NAMALWA (cell line): ENCODE results near the gene RANBP1.

Source experiments
- DNase-seq: peaks from one replicate; pipeline ENCODE4 v3.0.0-alpha.2; 2015; ENCODE audit warnings: low spot score

The RANBP1 gene

GRCh38 chr22:20089226-20089976, 26.5 kb upstream of the RANBP1 start:
- DNase-seq: no peak

DNA sequence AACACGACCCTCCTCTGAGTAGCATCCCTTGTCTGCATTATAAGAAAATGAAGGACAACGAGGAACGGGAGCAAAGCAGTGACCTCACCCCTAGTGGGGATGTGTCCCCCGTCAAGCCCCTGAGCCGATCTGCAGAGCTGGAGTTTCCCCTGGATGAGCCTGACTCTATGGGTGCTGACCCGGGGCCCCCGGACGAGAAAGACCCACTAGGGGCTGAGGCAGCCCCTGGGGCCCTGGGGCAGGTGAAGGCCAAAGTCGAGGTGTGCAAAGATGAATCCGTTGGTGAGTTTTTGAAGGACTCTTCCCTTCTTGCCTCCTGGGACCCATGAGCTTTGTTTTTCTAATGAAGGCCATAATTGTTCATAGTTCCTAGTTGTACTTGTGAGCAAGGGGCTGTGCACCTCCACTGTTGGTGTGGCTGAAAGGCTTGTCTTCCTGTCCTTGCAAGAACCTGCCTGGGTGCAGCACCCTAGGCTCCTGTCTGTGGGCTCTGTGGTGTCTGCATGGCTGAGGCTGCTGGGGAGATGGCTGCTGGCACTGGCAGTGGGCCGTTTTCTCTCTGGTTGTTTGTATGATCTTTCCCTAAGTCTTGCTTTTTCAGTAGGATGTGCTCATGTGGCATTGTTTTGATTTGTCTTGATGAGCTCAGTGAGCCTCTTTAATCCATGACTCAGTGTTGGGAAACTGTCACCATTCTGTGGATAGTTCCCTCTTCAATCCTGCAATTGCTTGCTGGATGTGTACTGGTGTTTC, 25.8 kb upstream of the RANBP1 start:
- DNase-seq: no peak

GRCh38 chr22:20090730-20091240, 25.1 kb upstream of the RANBP1 start:
- no peak for DNase-seq

GRCh38 chr22:20091690-20092476, 24.0 kb upstream of the RANBP1 start:
- DNase-seq: no peak

DNA sequence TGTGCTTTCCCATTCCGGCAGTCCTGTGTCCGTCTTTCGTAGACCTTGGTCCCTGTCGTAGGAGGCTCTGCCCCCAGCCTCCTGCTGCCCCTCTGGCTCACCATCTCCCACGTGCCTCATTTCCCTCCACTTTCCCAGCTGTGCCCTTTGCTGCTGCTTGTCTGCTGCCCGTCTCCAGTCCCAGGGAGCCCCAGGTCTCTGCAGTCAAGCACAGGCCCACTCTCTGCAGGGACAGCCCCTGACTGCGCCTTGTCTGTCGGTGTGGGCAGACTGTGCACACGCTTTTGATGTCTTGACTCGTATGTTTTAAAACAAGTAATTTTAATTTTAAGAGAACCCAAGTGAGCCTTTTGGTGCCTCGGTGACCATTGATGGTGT, 23.4 kb upstream of the RANBP1 start:
- DNase-seq: no peak

- no peak for DNase-seq
Observed at GRCh38 chr22:20093418-20094196, 22.3 kb upstream of the RANBP1 start.

DNA sequence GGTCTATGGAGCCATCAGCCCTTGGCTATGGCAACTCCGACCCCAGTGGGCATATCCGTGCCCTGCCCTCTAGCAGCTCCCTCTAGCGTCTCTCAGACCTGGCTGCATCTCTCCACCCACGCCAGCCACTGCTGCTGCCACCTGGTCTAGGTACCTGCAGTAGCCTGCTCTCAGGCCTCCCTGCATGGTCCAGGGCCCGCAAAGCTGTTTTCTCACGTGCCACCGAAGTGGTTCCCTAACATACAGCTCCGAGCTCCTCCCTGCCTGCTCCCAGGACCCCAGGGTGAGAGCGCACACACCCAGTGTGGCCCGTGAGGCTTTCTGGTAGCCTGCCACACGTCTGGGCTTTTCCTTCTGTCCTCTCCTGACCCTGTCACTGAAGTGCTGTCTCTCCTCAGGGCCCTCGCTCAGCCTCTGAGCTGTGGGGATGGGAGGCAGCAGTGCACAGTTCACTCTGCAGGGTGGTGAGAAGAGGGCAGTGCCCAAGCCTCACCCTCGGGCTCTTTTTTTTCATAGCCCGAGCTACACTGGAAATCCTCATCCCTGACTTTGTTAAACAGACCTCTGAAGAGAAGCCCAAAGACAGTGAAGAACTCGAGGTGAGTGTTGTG, 21.6 kb upstream of the RANBP1 start:
- DNase-seq: no peak

DNA sequence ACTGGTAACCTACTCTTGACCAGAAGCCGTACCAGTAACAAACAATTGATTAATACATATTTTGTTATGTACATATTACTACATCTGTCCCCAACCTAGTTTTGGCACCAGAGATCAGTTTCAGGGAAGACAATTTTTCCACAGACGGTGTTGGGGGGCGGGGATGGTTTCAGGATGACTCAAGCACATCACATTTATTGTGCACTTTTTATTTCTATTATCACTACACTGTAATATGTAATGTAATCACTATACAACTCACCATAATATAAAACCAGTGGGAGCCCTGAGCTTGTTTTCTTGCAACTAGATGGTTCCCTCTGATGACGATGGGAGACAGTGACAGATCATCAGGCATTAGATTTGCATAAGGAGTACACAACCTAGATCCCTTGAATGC, 20.4 kb upstream of the RANBP1 start:
- no peak for DNase-seq

- DNase-seq: no peak
Observed at GRCh38 chr22:20096574-20097420, 19.1 kb upstream of the RANBP1 start.

- no peak for DNase-seq
Observed at GRCh38 chr22:20099099-20099711, 16.7 kb upstream of the RANBP1 start.

DNA sequence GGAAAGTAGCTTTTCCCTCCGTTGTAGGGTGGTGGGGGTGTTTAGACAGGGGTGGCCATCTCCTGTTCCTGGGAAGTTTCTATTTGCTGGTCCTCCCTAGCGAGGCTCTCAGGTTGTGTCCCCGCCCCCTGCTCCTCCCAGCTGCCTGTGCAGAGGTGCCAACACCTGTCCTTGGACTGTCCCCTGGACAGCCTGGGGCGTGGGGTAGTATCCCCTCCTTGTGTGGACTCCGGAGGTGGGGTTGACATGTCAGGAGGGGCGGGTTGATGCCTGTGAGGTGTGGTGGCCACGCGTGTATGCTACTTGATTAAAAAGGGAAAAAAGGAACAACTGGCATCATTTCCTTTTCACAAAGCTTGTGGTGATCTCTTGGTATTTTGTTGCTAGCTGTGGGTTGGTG, 14.3 kb upstream of the RANBP1 start:
- no peak for DNase-seq

DNA sequence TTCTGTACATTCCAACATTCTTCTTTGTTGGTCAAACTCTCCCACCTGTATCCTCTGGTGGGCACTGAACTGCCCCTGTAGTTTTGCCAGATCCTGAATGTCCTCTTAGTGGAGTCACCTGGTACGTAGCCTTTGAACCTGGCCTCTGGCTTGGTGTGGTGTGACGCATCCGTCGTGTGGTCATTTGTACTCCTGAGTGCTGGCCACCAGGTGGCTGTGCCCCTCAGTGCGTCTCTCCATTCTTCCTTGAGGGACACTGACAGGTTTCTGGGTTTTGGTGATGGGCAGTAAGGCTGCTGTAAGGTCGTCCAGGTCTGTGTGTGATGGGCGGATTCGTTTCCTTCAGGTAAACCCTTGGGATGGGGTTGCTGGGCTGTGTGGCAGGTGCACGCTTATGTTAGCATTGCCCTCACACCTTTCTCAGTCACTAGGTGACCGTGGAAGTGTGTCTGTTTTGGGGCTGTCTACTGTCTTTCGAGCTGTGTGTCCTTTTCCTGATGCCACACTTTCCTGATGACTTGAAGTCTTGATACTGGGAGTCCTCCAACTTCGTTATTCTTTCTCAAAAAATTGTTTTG, 13.6 kb upstream of the RANBP1 start:
- DNase-seq: no peak

DNA sequence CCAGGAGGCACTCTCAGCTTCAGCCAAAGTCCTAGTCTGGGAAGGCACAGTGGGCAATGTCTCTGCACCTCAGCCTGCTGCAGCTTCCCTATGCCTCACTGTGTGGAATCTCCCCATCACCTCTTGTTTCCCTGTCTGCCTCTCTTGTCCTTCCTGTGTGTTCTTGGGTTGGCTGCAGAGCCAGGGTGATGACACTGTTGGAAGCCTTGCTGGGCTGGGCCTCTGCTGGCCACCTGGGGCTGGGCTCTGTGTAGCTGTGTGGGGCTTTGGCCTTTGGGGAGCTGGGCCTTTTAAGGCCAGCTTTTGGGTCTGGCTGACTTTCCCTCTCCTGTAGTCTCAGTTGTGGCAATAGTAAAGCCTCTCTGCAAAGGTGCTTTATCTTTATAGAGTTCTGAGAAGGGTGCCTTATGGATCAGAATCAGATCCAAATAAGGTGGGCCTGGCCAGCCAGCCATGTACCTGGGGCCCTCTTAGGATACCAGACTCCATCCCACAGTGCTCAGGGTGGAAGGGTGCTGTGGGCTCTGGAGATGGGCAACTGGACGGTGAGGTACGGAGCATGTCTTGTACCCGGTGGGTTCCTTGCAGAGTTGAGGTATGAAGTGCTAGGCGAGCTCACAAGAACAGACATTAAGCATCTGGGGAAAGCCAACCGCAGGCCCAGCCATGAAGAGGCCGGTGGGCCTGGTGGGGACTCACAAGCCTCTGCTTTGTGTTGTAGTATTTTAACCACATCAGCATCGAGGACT, 10.3 kb upstream of the RANBP1 start:
- DNase-seq: no peak

DNA sequence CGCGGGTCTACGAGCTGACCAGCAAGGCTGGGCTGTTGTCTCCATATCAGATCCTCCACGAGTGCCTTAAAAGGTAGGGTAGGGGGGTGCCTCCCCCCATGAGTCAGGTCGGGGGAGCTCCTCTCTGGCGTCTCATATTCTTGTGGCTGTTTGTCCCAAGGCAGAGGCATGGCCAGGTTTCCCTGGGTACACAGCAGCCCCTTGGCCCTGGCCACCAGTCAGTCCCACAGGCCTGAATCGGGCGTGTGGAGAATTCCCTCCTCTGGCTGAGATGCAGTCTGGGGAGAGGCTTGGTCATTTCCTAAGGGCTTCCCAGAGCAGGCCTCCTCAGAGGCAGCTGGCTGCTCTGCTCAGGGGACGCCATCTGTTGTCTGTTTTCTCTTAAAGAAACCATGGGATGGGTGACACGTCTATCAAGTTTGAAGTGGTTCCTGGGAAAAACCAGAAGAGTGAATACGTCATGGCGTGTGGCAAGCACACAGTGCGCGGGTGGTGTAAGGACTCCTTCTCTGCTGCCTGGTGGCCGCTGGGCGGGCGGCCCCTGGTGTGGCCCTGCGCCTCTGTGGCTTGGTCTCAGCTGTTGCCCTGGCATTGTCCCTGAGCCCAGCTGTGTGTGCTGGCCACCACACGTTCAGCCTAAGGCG, 9.6 kb upstream of the RANBP1 start:
- no peak for DNase-seq

GRCh38 chr22:20106849-20107237, 9.1 kb upstream of the RANBP1 start:
- DNase-seq: no peak

GRCh38 chr22:20107471-20107901, 8.4 kb upstream of the RANBP1 start:
- no peak for DNase-seq

GRCh38 chr22:20107951-20108756, 7.8 kb upstream of the RANBP1 start:
- no peak for DNase-seq
